HL-60 (cell line): ENCODE results near the gene SULT2B1.

Source experiments
- DNase-seq, 2 experiments: peaks; one replicate each; pipeline ENCODE4 v3.0.0-alpha.2; 2010 to 2020; ENCODE audit warnings: low read depth in 1 of 2, low spot score in 1 of 2
- H3K27ac ChIP-seq: fragments of 250-450 bp; sonication (Bioruptor Pico); replicated peaks from 2 replicates; pipeline ENCODE4 v1.5.1; 2020; ENCODE audit warnings: mild to moderate bottlenecking, moderate library complexity
- H3K27me3 ChIP-seq: fragments of 250-450 bp; sonication (Bioruptor Pico); 2 replicates; pipeline ENCODE4 v1.5.1; 2021; ENCODE audit warnings: mild to moderate bottlenecking, moderate library complexity; ENCODE audit not compliant: insufficient read depth, poor library complexity, severe bottlenecking
- H3K4me3 ChIP-seq: replicated peaks from 2 replicates; pipeline ENCODE4 v1.5.1; 2011; ENCODE audit warnings: mild to moderate bottlenecking, control low read depth, low read length; ENCODE audit not compliant: insufficient read depth
- GABPA ChIP-seq: IDR thresholded peaks from 2 replicates; pipeline ENCODE4 v1.6.1; 2012; ENCODE audit warnings: low read depth
- POLR2AphosphoS5 ChIP-seq: IDR thresholded peaks from 2 replicates; pipeline ENCODE4 v1.6.1; 2012; ENCODE audit warnings: low read depth
- SPI1 ChIP-seq: IDR thresholded peaks from 2 replicates; pipeline ENCODE4 v1.6.1; 2012; ENCODE audit warnings: low read depth, mild to moderate bottlenecking, borderline replicate concordance
- TF ChIP-seq, protein P1 (sequence below): IDR thresholded peaks from one replicate; pipeline ENCODE4 v1.5.1; 2011; ENCODE audit warnings: low read length, control low read depth, inconsistent platforms; ENCODE audit not compliant: insufficient read depth
- TF ChIP-seq, protein P2 (sequence below): IDR thresholded peaks from 2 replicates; pipeline ENCODE4 v1.6.1; 2012; ENCODE audit warnings: low read depth; ENCODE audit not compliant: insufficient replicate concordance

Gene SULT2B1

DNA sequence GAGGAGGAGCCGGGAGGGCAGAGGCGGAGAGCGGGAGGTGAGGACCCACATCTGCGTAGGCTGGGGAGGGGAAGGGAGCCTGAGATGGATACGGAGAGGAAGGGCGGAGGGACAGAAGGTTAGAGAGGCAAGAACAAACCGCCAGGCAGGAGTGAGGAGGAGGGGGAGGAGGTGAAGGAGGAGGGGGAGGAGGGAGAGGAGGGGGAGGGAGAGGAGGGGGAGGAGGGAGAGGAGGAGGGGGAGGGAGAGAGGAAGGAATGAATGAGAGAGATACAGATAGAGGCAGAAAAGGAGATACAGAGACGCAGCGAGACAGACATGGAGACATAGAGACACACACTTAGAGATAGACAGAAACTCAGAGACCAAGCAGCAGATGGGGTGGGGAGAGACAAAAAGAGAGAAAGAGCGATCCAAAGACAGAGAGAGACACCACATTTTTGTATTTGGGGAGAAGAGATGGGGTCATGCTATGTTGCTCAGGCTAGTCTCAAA is 94.8 kb downstream of the SULT2B1 start:
- no peak for TF ChIP-seq POLR2AphosphoS5
- TF ChIP-seq, protein P1, sequence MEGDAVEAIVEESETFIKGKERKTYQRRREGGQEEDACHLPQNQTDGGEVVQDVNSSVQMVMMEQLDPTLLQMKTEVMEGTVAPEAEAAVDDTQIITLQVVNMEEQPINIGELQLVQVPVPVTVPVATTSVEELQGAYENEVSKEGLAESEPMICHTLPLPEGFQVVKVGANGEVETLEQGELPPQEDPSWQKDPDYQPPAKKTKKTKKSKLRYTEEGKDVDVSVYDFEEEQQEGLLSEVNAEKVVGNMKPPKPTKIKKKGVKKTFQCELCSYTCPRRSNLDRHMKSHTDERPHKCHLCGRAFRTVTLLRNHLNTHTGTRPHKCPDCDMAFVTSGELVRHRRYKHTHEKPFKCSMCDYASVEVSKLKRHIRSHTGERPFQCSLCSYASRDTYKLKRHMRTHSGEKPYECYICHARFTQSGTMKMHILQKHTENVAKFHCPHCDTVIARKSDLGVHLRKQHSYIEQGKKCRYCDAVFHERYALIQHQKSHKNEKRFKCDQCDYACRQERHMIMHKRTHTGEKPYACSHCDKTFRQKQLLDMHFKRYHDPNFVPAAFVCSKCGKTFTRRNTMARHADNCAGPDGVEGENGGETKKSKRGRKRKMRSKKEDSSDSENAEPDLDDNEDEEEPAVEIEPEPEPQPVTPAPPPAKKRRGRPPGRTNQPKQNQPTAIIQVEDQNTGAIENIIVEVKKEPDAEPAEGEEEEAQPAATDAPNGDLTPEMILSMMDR = no peak
- no peak for TF ChIP-seq SPI1
- no peak for TF ChIP-seq GABPA
- TF ChIP-seq, protein P2, sequence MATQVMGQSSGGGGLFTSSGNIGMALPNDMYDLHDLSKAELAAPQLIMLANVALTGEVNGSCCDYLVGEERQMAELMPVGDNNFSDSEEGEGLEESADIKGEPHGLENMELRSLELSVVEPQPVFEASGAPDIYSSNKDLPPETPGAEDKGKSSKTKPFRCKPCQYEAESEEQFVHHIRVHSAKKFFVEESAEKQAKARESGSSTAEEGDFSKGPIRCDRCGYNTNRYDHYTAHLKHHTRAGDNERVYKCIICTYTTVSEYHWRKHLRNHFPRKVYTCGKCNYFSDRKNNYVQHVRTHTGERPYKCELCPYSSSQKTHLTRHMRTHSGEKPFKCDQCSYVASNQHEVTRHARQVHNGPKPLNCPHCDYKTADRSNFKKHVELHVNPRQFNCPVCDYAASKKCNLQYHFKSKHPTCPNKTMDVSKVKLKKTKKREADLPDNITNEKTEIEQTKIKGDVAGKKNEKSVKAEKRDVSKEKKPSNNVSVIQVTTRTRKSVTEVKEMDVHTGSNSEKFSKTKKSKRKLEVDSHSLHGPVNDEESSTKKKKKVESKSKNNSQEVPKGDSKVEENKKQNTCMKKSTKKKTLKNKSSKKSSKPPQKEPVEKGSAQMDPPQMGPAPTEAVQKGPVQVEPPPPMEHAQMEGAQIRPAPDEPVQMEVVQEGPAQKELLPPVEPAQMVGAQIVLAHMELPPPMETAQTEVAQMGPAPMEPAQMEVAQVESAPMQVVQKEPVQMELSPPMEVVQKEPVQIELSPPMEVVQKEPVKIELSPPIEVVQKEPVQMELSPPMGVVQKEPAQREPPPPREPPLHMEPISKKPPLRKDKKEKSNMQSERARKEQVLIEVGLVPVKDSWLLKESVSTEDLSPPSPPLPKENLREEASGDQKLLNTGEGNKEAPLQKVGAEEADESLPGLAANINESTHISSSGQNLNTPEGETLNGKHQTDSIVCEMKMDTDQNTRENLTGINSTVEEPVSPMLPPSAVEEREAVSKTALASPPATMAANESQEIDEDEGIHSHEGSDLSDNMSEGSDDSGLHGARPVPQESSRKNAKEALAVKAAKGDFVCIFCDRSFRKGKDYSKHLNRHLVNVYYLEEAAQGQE = no peak
- Histone ChIP-seq H3K27me3 (no peaks in the 10 kb centered on the region), H3K27ac (no peak overlapping the region), H3K4me3 (peak overlapping the region; percentile 43; the same call in 1 of the 2 replicates)
- peak in 1 of 2 experiments; percentile 73 for DNase-seq

DNA sequence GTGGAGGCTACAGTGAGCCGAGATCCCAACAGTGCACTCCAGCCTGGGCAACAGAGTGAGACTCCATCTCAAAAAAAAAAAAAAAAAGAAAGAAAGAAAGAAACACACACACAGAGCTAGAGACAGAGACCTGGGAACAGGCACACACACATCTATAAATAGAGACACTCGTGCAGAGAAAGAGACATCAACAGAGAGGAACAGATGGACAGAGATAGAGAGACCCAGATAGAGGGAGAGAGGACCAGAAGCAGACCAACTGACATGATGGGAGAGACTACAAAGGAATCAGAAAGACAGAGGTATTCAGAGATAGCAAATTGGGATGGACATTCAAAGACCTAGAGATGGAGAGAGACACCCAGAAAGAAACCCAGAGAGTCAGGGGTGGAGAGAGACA is 96.2 kb downstream of the SULT2B1 start:
- no peak for TF ChIP-seq POLR2AphosphoS5
- TF ChIP-seq GABPA = no peak
- TF ChIP-seq, protein P2 = no peak
- TF ChIP-seq, protein P1 = no peak
- TF ChIP-seq SPI1 = no peak
- H3K4me3 ChIP-seq = no peak overlapping the region
- no peak for DNase-seq
- H3K27ac ChIP-seq = no peak overlapping the region
- no peaks in the 10 kb centered on the region for H3K27me3 ChIP-seq
